Measurements from ENCODE around the gene ZNF717.
"Not testable (repeated sequence)": the region's sequence is repeated elsewhere in the genome, so short reads cannot be mapped to it uniquely, and the experiment has no call there.

ZNF717 gene

GRCh38 chr3:75785081-75785755 lies at the start of gene ZNF717:
ZNF717 (minus strand) TSS chr3:75785549; CDS start chr3:75783362, 2,187 bp downstream.
- DNase-seq (ENCODE audit: low read depth): peak; percentile 91

- not testable (repeated sequence) for DNase-seq (ENCODE audit: low read depth)
Measured at GRCh38 chr3:75831076-75831475, 45.7 kb upstream of the ZNF717 start.

- DNase-seq (ENCODE audit: low read depth): not testable (repeated sequence)
Measured at GRCh38 chr3:75818019-75818418, 32.7 kb upstream of the ZNF717 start.

- not testable (repeated sequence) for DNase-seq (ENCODE audit: low read depth)
Measured at GRCh38 chr3:75816287-75817180, 31.2 kb upstream of the ZNF717 start.

GRCh38 chr3:75814797-75815196 lies 29.4 kb upstream of the ZNF717 start:
- DNase-seq (ENCODE audit: low read depth): no peak

- no peak for DNase-seq (ENCODE audit: low read depth)
Measured at GRCh38 chr3:75782506-75782905, 2.8 kb downstream of the ZNF717 start.

- DNase-seq (ENCODE audit: low read depth): peak; percentile 7
Measured at GRCh38 chr3:75781079-75781745, 4.1 kb downstream of the ZNF717 start.

- not testable (repeated sequence) for DNase-seq (ENCODE audit: low read depth)
Measured at GRCh38 chr3:75777742-75778141, 7.6 kb downstream of the ZNF717 start.

- DNase-seq (ENCODE audit: low read depth): not testable (repeated sequence)
Measured at GRCh38 chr3:75771631-75772030, 13.7 kb downstream of the ZNF717 start.

GRCh38 chr3:75768303-75769017 lies 16.9 kb downstream of the ZNF717 start:
- no peak for DNase-seq (ENCODE audit: low read depth)

- no peak for DNase-seq (ENCODE audit: low read depth)
Measured at GRCh38 chr3:75737831-75738493, 47.4 kb downstream of the ZNF717 start.

- no peak for DNase-seq (ENCODE audit: low read depth)
Measured at GRCh38 chr3:75727985-75728384, 57.4 kb downstream of the ZNF717 start.

- no peak for DNase-seq (ENCODE audit: low read depth)
Measured at GRCh38 chr3:75692061-75692460, 93.3 kb downstream of the ZNF717 start.

GRCh38 chr3:75687323-75687722 lies 98.0 kb downstream of the ZNF717 start:
- DNase-seq (ENCODE audit: low read depth): no peak

Data from stimulated activated CD8-positive, alpha-beta memory T cell treated with anti-CD3 and anti-CD28 coated beads, Interleukin-4, amount 100 ng/mL, for 24 hours (primary cell).